HCT116 (cell line): ENCODE measurements around the gene ATP8B4. TPM values are rescaled to one million over a fixed set of nuclear protein-coding genes. Genes with fewer than 3 reads are reported as not detected.

ENCODE experiments used
- ATAC-seq: fragments of 200-7000 bp; cut with Tn5 transposase; 2 replicates; pipeline ENCODE4 v1.9.1; 2020; ENCODE audit warnings: mild to moderate bottlenecking, moderate library complexity
- BruUV-seq: library from RNA; stranded (reverse); fragments of 400-500 nt; replicated peaks from 2 replicates; lab custom pipeline; 2021; lab: Mats Ljungman, UMichigan
- CTCF ChIA-PET: fragments of 300-600 bp; sonication (Branson Sonifier 250); formaldehyde crosslinking; loops from one replicate; lab custom pipeline; 2021; ENCODE audit warnings: antibody characterized with exemption; lab: Charles Lee
- POLR2A ChIA-PET: fragments of 300-600, 350-600 bp; sonication (Branson Sonifier 250); formaldehyde crosslinking; loops from one replicate; lab custom pipeline; 2021; ENCODE audit warnings: antibody characterized with exemption; lab: Charles Lee
- RAD21 ChIA-PET, 2 experiments: fragments of 300-600 bp; sonication (Branson Sonifier 250); formaldehyde crosslinking; loops; one replicate each; lab custom pipeline; 2023; ENCODE audit warnings: low total read pairs in 2 of 2; ENCODE audit not compliant: uncharacterized antibody in 2 of 2, unreplicated experiment in 2 of 2, low non-redundant PET in 1 of 2; lab: Charles Lee
- DNase-seq: peaks from one replicate; pipeline ENCODE4 v3.0.0-alpha.2; 2010; ENCODE audit warnings: low read depth, low spot score
- H2AFZ ChIP-seq: fragments of 200-600 bp; shearing (Covaris generic), sonication (generic); 2 replicates; pipeline ENCODE4 v1.6.1; 2017; ENCODE audit warnings: low read depth, mixed run types, mixed read lengths, antibody characterized with exemption, low read length; ENCODE audit not compliant: poor library complexity, severe bottlenecking
- H3K27ac ChIP-seq: 2 replicates; pipeline ENCODE4 v1.5.1; 2012; ENCODE audit warnings: low read depth, low read length
- H3K27me3 ChIP-seq: fragments of 200-600 bp; sonication (generic); 2 replicates; pipeline ENCODE4 v1.6.1; 2016; ENCODE audit warnings: mixed run types, low read length, mixed read lengths; ENCODE audit not compliant: insufficient read depth
- H3K36me3 ChIP-seq, 2 experiments: fragments of 200-500 bp in 1 of 2; fragments of 200-600 bp in 1 of 2; sonication (Bioruptor generic) in 1 of 2; sonication (generic) in 1 of 2; 2 replicates each; pipeline versions ENCODE4 v1.5.1 to v1.6.1; 2014 to 2016; ENCODE audit warnings: low read length in 2 of 2, inconsistent platforms in 1 of 2, mixed read lengths in 1 of 2, mixed run types in 1 of 2; ENCODE audit not compliant: insufficient read depth in 2 of 2, control insufficient read depth in 1 of 2
- H3K4me1 ChIP-seq, 2 experiments: fragments of 200-600 bp in 1 of 2; sonication (generic) in 1 of 2; 2 replicates each; pipeline versions ENCODE4 v1.5.1 to v1.6.1; 2012 to 2017; ENCODE audit warnings: low read length in 2 of 2, inconsistent platforms in 1 of 2, mild to moderate bottlenecking in 1 of 2, mixed read lengths in 1 of 2, mixed run types in 1 of 2, moderate library complexity in 1 of 2; ENCODE audit not compliant: insufficient read depth in 2 of 2, control insufficient read depth in 1 of 2
- H3K4me2 ChIP-seq: fragments of 200-600 bp; sonication (generic); 2 replicates; pipeline ENCODE4 v1.6.1; 2017; ENCODE audit warnings: mixed run types, low read length, mixed read lengths
- H3K4me3 ChIP-seq, 2 experiments: fragments of 200-600 bp in 1 of 2; sonication (generic) in 1 of 2; replicated peaks in 1 of 2; 2 replicates each; pipeline ENCODE4 v1.5.1; 2011 to 2016; ENCODE audit warnings: low read length in 2 of 2, control low read depth in 1 of 2, low read depth in 1 of 2, mild to moderate bottlenecking in 1 of 2, mixed read lengths in 1 of 2, mixed run types in 1 of 2
- H3K79me2 ChIP-seq: fragments of 200-600 bp; sonication (generic); 2 replicates; pipeline ENCODE4 v1.6.1; 2017; ENCODE audit warnings: mild to moderate bottlenecking, mixed run types, low read length, moderate library complexity, mixed read lengths; ENCODE audit not compliant: insufficient read depth
- H3K9ac ChIP-seq: fragments of 200-600 bp; sonication (generic); 2 replicates; pipeline ENCODE4 v1.6.1; 2016; ENCODE audit warnings: low read length, mixed read lengths
- H3K9me2 ChIP-seq: fragments of 200-600 bp; sonication (generic), shearing (Covaris generic); 2 replicates; pipeline ENCODE4 v1.6.1; 2017; ENCODE audit warnings: mixed run types, mild to moderate bottlenecking, moderate library complexity; ENCODE audit not compliant: insufficient read depth
- H3K9me3 ChIP-seq, 2 experiments: fragments of 200-500 bp in 1 of 2; fragments of 200-600 bp in 1 of 2; sonication (Bioruptor generic) in 1 of 2; sonication (generic) in 1 of 2; 2 replicates each; pipeline ENCODE4 v1.6.1; 2014 to 2017; ENCODE audit warnings: low read length in 2 of 2, mixed read lengths in 2 of 2, inconsistent platforms in 1 of 2, low read depth in 1 of 2, mild to moderate bottlenecking in 1 of 2, mixed run types in 1 of 2, moderate library complexity in 1 of 2; ENCODE audit not compliant: control insufficient read depth in 1 of 2, insufficient read depth in 1 of 2
- H4K20me1 ChIP-seq: fragments of 200-600 bp; sonication (generic), shearing (Covaris generic); 2 replicates; pipeline ENCODE4 v1.6.1; 2017; ENCODE audit warnings: mixed run types, mild to moderate bottlenecking, moderate library complexity; ENCODE audit not compliant: insufficient read depth
- CBX3 ChIP-seq: IDR thresholded peaks from 2 replicates; pipeline ENCODE4 v1.6.1; 2012; ENCODE audit warnings: low read depth
- CEBPB ChIP-seq: IDR thresholded peaks from 2 replicates; pipeline ENCODE4 v1.6.1; 2012; ENCODE audit warnings: low read depth
- EGR1 ChIP-seq: IDR thresholded peaks from 2 replicates; pipeline ENCODE4 v1.6.1; 2012; ENCODE audit warnings: low read depth
- ELF1 ChIP-seq: IDR thresholded peaks from 2 replicates; pipeline ENCODE4 v1.6.1; 2012; ENCODE audit warnings: low read depth, borderline replicate concordance
- FOSL1 ChIP-seq: IDR thresholded peaks from 2 replicates; pipeline ENCODE4 v1.6.1; 2012; ENCODE audit warnings: low read depth
- POLR2A ChIP-seq: IDR thresholded peaks from 2 replicates; pipeline ENCODE4 v1.7.0; 2011; ENCODE audit warnings: borderline replicate concordance; ENCODE audit not compliant: insufficient read depth, insufficient read length; ENCODE audit errors: extremely low read depth
- POLR2AphosphoS5 ChIP-seq: IDR thresholded peaks from 2 replicates; pipeline ENCODE4 v1.6.1; 2011; ENCODE audit warnings: mild to moderate bottlenecking, low read depth, low read length, moderate library complexity
- RAD21 ChIP-seq: IDR thresholded peaks from 2 replicates; pipeline ENCODE4 v1.6.1; 2012; ENCODE audit warnings: low read depth, mild to moderate bottlenecking
- SP1 ChIP-seq: IDR thresholded peaks from 2 replicates; pipeline ENCODE4 v1.6.1; 2012; ENCODE audit warnings: low read depth
- SRF ChIP-seq: IDR thresholded peaks from 2 replicates; pipeline ENCODE4 v1.6.1; 2012; ENCODE audit warnings: low read depth
- TCF7L2 ChIP-seq: IDR thresholded peaks from 2 replicates; pipeline ENCODE4 v1.7.0; 2011; ENCODE audit warnings: borderline replicate concordance, inconsistent platforms; ENCODE audit not compliant: insufficient read depth, insufficient read length; ENCODE audit errors: extremely low read depth
- YY1 ChIP-seq: IDR thresholded peaks from 2 replicates; pipeline ENCODE4 v1.6.1; 2011; ENCODE audit warnings: low read length, low read depth, moderate library complexity, mild to moderate bottlenecking; ENCODE audit not compliant: insufficient replicate concordance; ENCODE audit errors: extremely low read depth
- ZFX ChIP-seq: fragments of 450-650 bp; IDR thresholded peaks from 2 replicates; pipeline ENCODE4 v1.6.1; 2017
- ZNF274 ChIP-seq: fragments of 200-500 bp; sonication (Bioruptor generic); IDR thresholded peaks from 2 replicates; pipeline ENCODE4 v1.6.1; 2014; ENCODE audit warnings: mild to moderate bottlenecking, low read depth, low read length, inconsistent platforms
- intact Hi-C: fragments of 100-400 bp; cut with micrococcal nuclease; formaldehyde crosslinking; loops from 2 replicates; pipeline ENCODE4 v1.10.0; 2022
- total RNA-seq: library from RNA; stranded (reverse); gene quantifications from one replicate; pipeline ENCODE4 v1.2.1, GENCODE V29; 2021; ENCODE audit not compliant: unreplicated experiment
- TF ChIP-seq, protein P1 (sequence below): IDR thresholded peaks from 2 replicates; pipeline ENCODE4 v1.6.1; 2012; ENCODE audit warnings: low read depth
- TF ChIP-seq, protein P2 (sequence below): IDR thresholded peaks from 2 replicates; pipeline ENCODE4 v1.6.1; 2011; ENCODE audit warnings: mild to moderate bottlenecking, low read length, moderate library complexity; ENCODE audit not compliant: insufficient replicate concordance; ENCODE audit errors: extremely low read depth
- TF ChIP-seq, protein P3 (sequence below): IDR thresholded peaks from 2 replicates; pipeline ENCODE4 v1.6.1; 2012

Gene ATP8B4
- total RNA-seq, 1 experiment from 2014 or later = 0.25 TPM

DNA sequence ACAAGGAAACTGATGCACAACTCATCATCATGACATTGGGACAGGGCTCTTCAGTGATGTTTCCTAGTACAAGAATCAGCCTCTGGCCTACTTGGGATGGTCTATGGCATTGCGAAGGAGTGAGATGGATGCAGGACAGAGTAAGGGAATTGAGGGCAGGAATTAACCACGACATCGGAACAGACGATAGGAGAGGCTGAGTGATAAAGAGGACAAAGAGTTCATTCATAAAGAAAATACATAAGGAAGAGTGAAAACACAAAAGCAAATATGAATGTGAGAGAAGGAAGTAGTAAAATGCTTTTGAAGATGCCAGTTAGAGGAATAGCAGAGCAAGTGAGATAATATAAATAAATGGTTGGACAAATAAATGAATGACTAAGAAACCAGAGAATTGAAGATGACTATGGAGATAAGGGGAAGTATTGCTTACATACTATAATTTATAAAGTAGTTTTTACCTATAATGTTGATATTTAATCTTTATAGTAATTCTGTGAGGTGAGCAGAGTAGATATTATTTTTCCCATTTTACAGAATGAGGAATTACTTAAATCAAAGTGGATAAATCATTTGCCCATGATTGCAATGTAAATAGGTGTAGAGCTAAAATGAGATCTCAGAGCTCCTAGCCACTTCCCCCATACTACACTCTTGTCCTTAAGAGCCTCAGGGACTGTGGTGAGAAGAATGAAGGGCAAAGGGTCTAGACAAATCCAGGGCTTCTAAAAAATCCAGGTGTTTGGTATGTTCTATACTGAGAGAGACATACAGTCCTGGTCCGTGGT is 294.9 kb downstream of the ATP8B4 start:
- DNase-seq (no peak), ATAC-seq (no peak)
- Histone ChIP-seq H3K4me1 (no peaks in the 10 kb centered on the region), H4K20me1 (no peaks in the 10 kb centered on the region), H3K4me3 (no peak overlapping the region), H3K9me2 (no peaks in the 10 kb centered on the region), H3K9me3 (no peaks in the 10 kb centered on the region), H3K4me2 (no peak overlapping the region), H3K36me3 (no peaks in the 10 kb centered on the region), H3K27ac (no peak overlapping the region), H3K9ac (no peak overlapping the region), H3K27me3 (no peaks in the 10 kb centered on the region), H3K79me2 (no peaks in the 10 kb centered on the region), H2AFZ (no peak overlapping the region)
- POLR2A ChIA-PET = no interaction called here
- CTCF ChIA-PET = no interaction called here
- intact Hi-C loops = no loop called here
- no TSS peak for BruUV-seq
- RAD21 ChIA-PET = no interaction called here
- TF ChIP-seq TCF7L2 (no peak), RAD21 (no peak), ELF1 (no peak), SRF (no peak), POLR2AphosphoS5 (no peak), FOSL1 (no peak), ZFX (no peak), POLR2A (no peak), ZNF274 (no peak), SP1 (no peak), CBX3 (no peak), EGR1 (no peak), YY1 (no peak), CEBPB (no peak)
- TF ChIP-seq, protein P1, sequence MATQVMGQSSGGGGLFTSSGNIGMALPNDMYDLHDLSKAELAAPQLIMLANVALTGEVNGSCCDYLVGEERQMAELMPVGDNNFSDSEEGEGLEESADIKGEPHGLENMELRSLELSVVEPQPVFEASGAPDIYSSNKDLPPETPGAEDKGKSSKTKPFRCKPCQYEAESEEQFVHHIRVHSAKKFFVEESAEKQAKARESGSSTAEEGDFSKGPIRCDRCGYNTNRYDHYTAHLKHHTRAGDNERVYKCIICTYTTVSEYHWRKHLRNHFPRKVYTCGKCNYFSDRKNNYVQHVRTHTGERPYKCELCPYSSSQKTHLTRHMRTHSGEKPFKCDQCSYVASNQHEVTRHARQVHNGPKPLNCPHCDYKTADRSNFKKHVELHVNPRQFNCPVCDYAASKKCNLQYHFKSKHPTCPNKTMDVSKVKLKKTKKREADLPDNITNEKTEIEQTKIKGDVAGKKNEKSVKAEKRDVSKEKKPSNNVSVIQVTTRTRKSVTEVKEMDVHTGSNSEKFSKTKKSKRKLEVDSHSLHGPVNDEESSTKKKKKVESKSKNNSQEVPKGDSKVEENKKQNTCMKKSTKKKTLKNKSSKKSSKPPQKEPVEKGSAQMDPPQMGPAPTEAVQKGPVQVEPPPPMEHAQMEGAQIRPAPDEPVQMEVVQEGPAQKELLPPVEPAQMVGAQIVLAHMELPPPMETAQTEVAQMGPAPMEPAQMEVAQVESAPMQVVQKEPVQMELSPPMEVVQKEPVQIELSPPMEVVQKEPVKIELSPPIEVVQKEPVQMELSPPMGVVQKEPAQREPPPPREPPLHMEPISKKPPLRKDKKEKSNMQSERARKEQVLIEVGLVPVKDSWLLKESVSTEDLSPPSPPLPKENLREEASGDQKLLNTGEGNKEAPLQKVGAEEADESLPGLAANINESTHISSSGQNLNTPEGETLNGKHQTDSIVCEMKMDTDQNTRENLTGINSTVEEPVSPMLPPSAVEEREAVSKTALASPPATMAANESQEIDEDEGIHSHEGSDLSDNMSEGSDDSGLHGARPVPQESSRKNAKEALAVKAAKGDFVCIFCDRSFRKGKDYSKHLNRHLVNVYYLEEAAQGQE = no peak
- TF ChIP-seq, protein P2, sequence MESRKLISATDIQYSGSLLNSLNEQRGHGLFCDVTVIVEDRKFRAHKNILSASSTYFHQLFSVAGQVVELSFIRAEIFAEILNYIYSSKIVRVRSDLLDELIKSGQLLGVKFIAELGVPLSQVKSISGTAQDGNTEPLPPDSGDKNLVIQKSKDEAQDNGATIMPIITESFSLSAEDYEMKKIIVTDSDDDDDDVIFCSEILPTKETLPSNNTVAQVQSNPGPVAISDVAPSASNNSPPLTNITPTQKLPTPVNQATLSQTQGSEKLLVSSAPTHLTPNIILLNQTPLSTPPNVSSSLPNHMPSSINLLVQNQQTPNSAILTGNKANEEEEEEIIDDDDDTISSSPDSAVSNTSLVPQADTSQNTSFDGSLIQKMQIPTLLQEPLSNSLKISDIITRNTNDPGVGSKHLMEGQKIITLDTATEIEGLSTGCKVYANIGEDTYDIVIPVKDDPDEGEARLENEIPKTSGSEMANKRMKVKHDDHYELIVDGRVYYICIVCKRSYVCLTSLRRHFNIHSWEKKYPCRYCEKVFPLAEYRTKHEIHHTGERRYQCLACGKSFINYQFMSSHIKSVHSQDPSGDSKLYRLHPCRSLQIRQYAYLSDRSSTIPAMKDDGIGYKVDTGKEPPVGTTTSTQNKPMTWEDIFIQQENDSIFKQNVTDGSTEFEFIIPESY = no peak
- TF ChIP-seq, protein P3, sequence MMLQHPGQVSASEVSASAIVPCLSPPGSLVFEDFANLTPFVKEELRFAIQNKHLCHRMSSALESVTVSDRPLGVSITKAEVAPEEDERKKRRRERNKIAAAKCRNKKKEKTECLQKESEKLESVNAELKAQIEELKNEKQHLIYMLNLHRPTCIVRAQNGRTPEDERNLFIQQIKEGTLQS = no peak
